GM20000 (cell line): ENCODE measurements around the gene REC8.

Experiments used
- DNase-seq: peaks from one replicate; pipeline ENCODE4 v3.0.0; 2012; ENCODE audit warnings: low spot score
- TF ChIP-seq, protein P1 (sequence below): IDR thresholded peaks from 2 replicates; pipeline ENCODE4 v1.5.1; 2012; ENCODE audit warnings: mild to moderate bottlenecking, control low read depth; ENCODE audit errors: extremely low read depth, missing control alignments

The REC8 gene

DNA sequence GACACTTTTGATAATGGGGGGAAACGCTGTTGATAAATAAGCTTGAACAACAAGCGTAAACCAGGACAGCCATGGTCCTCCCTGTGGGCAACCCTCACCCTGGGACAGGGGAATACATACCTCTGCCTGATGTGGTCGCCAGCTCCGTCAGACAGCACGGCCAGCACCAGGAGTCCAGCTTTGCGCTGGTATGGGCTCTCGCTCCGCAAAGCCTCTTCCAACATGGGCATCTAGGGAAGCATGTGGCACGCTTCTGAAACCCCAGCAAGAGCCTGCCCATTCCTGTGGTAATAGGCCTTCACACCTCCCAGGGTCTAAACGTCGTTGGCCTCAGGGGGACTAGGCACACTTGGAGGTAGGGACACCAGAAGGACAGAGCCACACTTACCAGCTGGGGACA lies 13.9 kb downstream of the REC8 start:
- DNase-seq = no peak
- TF ChIP-seq, protein P1, sequence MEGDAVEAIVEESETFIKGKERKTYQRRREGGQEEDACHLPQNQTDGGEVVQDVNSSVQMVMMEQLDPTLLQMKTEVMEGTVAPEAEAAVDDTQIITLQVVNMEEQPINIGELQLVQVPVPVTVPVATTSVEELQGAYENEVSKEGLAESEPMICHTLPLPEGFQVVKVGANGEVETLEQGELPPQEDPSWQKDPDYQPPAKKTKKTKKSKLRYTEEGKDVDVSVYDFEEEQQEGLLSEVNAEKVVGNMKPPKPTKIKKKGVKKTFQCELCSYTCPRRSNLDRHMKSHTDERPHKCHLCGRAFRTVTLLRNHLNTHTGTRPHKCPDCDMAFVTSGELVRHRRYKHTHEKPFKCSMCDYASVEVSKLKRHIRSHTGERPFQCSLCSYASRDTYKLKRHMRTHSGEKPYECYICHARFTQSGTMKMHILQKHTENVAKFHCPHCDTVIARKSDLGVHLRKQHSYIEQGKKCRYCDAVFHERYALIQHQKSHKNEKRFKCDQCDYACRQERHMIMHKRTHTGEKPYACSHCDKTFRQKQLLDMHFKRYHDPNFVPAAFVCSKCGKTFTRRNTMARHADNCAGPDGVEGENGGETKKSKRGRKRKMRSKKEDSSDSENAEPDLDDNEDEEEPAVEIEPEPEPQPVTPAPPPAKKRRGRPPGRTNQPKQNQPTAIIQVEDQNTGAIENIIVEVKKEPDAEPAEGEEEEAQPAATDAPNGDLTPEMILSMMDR = no peak

DNA sequence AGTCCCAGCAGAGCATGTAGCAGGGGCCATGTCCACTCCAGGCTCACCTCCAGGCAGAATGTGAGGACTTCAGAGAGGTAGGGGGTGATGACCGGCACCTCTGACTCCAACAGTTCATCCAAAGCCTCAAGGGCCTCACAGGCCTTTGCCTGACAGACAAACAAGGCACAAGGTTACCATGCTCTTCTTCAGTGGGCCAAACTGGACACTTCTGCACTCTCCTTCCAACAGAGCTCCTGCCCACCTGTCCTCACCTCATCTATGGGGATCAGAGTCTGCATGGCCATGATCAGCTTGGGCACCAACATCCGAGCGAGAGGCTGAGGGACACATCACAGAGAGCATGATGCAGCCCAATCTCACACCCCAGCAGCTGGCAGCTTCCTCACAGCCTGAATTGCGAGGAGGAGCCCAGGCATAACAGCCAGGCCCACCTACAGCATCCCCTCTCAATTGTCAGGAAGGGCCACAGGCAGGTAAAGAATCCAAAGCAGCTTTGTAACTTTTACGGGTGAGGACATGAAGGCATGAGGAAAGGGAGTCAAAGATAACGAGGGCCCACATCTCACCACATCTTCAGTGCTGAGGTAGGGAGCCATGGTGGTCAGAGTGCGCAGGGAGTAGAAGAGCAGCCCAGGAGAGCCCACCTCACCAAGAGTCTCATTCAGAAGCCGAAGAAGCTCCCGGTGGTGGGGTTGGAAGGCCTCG lies 15.1 kb downstream of the REC8 start:
- TF ChIP-seq, protein P1 = no peak
- DNase-seq = no peak

DNA sequence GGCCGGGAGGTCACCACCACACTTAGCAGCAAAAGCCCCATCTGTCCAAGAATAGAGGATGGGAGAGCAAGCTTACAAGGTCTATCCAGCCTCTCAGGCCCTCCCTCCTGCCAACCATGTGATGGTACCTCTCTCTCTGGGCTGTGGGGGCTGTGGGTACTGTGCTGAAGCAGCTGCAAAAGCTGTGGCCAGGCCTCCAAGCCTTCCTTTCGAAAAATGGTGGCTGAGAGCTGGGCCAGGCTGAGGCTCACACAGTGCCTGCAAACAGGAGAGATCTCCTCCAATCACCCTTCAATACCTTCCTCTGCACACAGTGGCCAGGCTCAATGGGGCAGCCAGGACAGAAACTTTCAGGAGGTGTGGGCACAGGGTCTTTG lies 15.6 kb downstream of the REC8 start:
- DNase-seq = no peak
- TF ChIP-seq, protein P1 = no peak

DNA sequence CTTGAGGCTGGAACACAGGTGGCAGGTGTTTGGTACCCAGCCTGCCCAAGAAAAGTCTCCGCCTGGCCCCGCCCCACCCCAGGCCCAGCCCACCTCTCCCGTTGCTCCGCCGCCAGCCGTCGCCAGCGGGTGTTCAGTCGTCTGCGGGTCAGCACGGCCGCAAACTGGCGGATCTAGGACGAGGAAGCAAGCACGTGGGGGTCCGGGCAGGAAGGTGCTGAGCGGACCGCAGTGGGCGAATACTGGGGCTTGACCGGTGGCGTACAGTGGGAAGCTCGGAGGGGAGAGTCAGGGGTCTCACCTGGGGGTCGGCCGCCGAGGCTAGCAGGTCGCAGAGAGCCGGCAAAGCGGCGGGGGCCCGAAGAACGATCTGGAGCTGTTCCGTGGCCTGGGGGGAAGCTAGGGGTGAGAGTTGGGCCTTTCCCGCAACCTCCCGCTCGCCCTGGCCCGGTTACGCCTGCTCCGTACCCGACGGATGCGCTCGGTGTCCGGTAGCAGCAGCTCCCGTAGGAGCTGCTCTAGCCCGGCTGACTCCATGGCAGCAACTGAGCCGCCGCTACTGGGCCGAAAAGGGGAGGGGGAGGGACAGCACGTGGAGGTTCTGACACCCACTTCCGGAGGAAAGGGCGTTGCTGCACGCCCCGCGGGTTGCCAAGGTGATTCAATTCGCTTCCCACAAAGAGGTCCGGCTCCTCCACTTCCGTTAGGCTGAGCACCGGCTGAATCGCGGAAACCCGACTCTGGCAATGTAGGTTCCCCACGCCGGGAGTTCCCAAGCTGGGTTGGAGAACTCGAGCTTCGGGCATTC lies 16.6 kb downstream of the REC8 start, which contains the start of gene IPO4:
Gene IPO4, minus strand, starts transcription at position 566 of the 808 bp plus-strand sequence. Its CDS starts 29 bp downstream, at position 537.
- peak; percentile 98 for DNase-seq
- TF ChIP-seq, protein P1 = no peak

DNA sequence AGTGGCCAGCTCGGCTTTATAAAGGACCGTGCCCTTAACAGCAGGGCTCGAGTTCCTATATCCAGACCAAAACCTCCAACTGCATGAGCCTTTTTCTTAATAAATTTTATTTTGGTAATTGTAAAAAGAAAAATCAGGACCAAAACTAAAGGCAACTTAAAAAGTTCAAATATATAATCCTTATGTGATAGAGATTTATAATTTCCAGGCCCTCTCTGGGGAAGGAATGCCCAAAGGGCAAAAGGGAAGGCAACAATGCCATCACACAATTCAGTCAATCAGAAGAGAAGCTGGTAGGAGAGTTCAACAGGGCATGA lies 17.1 kb downstream of the REC8 start:
- TF ChIP-seq, protein P1 = no peak
- DNase-seq = no peak

DNA sequence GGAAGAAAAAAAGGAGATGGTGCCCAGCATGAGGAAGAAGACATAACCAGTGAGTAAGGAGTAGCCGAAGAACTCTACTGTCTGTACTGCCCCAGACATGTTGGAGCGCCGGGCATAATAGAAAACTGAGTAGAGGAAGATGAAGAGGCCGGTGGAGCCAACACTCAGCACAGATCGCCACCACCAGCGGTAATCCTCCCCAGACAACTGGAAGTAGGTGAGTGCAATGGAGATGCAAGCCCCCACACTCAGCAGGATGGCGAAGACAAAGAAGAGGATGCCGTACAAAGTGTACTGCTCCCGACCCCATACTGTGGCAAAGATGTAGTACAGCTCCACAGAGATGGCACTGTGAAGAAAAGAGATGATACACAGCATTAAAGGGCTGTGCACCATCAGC lies 17.6 kb downstream of the REC8 start:
- DNase-seq = no peak
- TF ChIP-seq, protein P1 = no peak

DNA sequence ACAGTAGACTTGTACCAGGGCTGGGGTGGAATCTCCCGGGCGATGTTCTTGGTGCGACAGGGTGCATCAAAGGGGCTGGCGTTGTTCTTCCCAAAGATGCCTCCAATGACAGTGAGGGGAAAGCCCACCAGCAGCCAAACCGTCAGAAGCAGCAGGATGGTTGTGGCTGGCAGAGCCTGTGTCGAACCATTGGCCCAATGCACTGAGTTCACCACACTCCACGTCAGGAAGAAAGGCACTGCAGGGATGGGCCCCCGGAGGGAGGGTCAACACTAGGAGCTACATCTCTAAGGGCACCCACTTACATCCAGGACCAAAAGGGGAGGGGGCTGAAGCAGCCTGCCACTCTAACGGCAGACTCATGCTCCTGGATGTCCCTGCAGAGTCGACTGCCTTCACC lies 18.5 kb downstream of the REC8 start:
- no peak for DNase-seq
- TF ChIP-seq, protein P1 = no peak
